Measurements from ENCODE around the gene JMJD4.
"Not testable (repeated sequence)": the region's sequence is repeated elsewhere in the genome, so short reads cannot be mapped to it uniquely, and the experiment has no call there.

The JMJD4 gene

GRCh38 chr1:227731241-227731677 is 3.8 kb downstream of the JMJD4 start:
- no peak for DNase-seq

GRCh38 chr1:227730630-227731151 is 4.4 kb downstream of the JMJD4 start:
- no peak for DNase-seq

GRCh38 chr1:227729881-227730629 is 5.0 kb downstream of the JMJD4 start:
- no peak for DNase-seq

GRCh38 chr1:227729144-227729880 is 5.8 kb downstream of the JMJD4 start:
- no peak for DNase-seq

GRCh38 chr1:227728892-227729143 is 6.3 kb downstream of the JMJD4 start:
- no peak for DNase-seq

- no peak for DNase-seq
Measured at GRCh38 chr1:227728059-227728891, 6.8 kb downstream of the JMJD4 start.

GRCh38 chr1:227726924-227727599 is 8.0 kb downstream of the JMJD4 start:
- DNase-seq = no peak

- no peak for DNase-seq
Measured at GRCh38 chr1:227726318-227726717, 8.8 kb downstream of the JMJD4 start.

- peak; percentile 20 for DNase-seq
Measured at GRCh38 chr1:227725046-227725445, 10.1 kb downstream of the JMJD4 start.

GRCh38 chr1:227723474-227723873 is 11.6 kb downstream of the JMJD4 start:
- no peak for DNase-seq

GRCh38 chr1:227718932-227719331 is 16.2 kb downstream of the JMJD4 start:
- no peak for DNase-seq

GRCh38 chr1:227712648-227713047 is 22.5 kb downstream of the JMJD4 start:
- no peak for DNase-seq

GRCh38 chr1:227710474-227710873 is 24.6 kb downstream of the JMJD4 start:
- DNase-seq = not testable (repeated sequence)

GRCh38 chr1:227709451-227709850 is 25.7 kb downstream of the JMJD4 start:
- no peak for DNase-seq

GRCh38 chr1:227707846-227708245 is 27.3 kb downstream of the JMJD4 start:
- DNase-seq = no peak

- not testable (repeated sequence) for DNase-seq
Measured at GRCh38 chr1:227701631-227702030, 33.5 kb downstream of the JMJD4 start.

- DNase-seq = no peak
Measured at GRCh38 chr1:227697321-227697864, 37.7 kb downstream of the JMJD4 start.

- no peak for DNase-seq
Measured at GRCh38 chr1:227685807-227686206, 49.3 kb downstream of the JMJD4 start.
